Activated T-cell treated with anti-CD3 and anti-CD28 coated beads for 4 hours (primary cell): ENCODE data around the gene TRAPPC2.

Experiments used
- DNase-seq: peaks from one replicate; pipeline ENCODE4 v3.0.0-alpha.2; 2020

The TRAPPC2 gene

DNA sequence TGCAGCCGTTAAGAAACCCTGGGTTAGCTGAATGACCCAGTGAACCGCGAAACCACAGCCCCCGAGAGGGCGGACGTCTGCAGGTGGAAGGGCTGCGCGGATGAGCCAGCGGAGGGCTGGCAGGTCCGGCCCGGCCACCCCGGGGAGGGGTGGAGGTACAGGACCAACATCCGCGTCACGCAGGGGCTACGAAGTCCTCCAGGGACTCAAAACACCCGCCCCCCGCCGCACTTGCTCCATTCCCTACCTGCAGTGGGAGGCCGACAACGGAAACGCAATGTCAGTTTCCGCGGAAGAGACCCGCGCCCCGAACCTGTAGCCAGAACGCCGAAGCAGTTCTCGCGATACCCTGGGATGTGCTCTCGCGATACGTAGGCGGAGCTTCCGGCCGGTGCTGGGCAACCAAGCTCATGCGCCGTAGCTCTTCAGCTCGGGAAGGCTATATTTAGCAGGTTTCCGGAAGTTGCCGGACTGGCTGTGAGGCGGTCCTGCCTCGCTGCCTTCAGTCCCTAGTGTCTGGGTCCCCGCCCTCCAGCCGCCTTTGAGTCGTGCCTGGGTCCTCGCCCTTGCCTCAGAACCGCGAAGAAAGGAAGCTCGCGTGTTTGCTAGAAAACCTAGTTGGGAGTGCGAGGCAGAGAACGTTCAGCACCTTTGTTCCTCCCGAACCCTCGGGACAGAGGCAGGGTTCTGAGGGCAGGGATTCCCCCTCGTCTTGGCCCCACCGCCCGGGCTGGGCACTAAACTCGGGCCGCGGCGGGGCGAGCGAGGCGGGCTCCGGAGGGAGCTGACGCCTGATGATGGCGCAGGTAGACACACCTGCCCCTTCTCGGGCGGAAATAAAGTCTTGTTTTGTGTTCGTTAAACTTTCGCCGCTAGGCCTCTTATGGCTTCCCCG, at the start of gene TRAPPC2, which contains the start of gene OFD1:
TRAPPC2 (minus strand) TSS at position 343 of the 895 bp plus-strand sequence. CDS start 14,657 bp downstream, outside the sequence.
OFD1 (plus strand) TSS at position 471 of the 895 bp plus-strand sequence; CDS start at position 795, 324 bp downstream.
- DNase-seq, result peak; percentile 75

GRCh38 chrX:13780868-13781427, 46.5 kb upstream of the TRAPPC2 start:
- no peak for DNase-seq

DNA sequence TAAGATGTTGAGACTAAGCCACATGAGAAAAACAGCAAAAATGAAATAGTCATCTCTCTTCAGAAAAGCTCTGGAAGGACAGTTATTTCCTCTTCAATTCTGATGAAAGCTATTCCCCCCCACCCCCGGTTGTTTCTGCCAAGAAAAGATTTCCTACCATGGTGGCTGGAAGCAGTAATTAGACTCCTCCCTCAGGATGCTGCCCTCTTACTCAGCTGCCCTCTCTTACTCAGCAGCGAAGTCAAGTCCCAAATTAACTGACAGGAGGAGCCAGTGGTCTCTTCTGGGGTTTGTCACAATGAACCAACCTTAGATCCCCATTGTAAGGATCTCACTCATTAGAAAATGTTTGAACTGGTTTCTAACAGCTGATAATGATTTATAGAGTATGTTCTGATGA, 44.5 kb upstream of the TRAPPC2 start:
- no peak for DNase-seq

DNA sequence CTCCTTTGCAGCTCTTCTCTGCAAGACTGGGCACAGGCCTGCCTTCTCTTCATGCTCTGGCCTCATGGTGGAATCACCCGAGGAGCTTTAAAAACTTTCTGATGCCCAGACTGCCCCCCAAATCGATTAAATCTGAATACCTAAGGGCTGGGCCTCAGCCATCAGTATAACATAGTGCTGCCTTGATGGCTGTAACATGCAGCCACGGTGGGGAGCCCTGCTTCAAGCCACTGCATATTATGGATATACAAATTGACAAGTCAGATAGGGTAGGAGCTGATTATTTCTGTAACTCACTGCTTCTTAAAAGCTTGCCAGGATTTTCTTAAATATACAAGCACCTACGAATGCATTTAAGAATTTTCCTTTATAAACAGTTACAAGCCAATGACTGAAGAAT, 42.0 kb upstream of the TRAPPC2 start:
- no peak for DNase-seq

DNA sequence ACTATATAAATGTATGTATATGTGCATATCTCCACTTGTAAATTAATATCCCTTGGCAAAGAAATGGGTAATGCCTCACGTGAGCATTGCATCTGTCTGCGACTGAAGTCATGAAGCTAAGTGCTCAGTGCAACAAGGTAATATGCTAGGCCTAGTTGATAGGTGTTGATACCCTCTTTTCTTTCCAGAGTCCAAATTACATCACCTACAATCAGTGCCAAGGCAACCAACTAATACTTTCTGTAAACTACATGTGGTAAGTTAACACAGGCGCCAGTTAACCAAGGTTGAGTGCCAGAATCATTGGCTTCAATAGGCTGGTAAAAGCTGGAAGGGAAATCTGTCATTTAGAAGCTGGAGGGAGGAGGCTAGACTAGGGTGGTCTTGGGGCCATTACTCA, 41.4 kb upstream of the TRAPPC2 start:
- DNase-seq, result no peak

DNA sequence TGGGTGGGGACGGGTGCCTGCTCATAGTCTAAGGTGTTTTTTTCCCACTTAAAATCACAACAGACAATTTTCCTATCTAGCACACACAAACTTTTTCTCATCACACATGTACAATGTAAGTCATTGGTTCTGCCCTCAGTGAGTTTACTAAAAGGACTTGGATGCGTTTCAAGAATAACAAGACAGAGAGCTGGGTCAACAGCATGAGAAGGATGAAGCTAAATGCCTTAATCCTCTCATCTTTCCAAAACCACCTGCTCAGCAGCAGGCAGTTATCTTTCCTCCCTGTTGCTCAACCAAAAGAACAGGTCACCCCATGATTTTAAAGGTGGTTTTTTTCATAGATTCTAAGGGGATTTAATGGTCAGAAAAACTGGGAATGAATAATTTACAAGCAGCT, 40.3 kb upstream of the TRAPPC2 start:
- DNase-seq, result no peak

DNA sequence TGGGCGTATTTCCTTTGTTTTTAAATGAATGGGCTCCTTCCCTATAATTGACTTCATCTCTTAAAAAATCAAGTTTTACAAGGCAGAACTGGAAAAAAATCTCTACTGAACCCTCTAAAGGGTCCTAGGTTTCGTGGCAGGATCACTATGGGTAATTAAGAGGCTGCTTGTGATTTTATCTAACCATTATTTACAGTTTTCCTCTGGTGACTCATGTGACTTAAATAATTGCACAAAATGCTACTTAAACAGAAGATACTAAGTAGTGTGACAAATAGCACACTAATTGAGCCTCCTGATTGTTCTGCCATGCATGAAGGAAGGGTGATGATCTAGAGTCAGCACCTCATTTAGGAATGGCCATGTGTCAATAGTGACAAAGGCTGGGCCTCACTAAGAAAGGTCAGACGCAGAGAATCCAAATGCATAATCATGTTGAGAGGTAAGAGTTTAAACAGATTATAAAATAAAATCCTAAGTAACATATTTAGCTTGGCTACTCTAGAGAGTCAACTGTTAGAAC, 35.7 kb upstream of the TRAPPC2 start:
- no peak for DNase-seq

- no peak for DNase-seq
These were observed 34.5 kb upstream of the TRAPPC2 start for GRCh38 chrX:13768939-13769338.

- no peak for DNase-seq
These were observed 30.3 kb upstream of the TRAPPC2 start for GRCh38 chrX:13764765-13765164.

DNA sequence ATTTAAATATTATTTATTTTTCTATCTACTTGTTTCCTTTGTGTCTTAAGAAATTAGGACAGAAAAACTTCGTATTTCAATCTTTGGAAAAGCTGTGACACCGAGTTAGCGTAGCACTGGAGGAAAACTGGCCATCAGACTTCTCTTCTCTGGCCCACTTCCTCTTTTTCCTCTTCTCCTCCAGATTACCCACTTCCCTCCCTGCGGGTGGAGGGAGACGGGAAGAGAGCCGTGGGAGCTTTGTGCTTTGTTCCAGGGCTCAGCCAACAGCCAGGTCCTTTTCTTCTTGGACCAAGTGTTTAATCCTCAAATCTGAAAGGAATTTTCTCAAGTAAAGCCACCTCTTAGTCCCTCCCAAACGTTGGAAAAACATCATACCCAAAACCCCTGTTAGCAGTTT, 29.9 kb upstream of the TRAPPC2 start:
- no peak for DNase-seq

GRCh38 chrX:13763489-13763888, 29.1 kb upstream of the TRAPPC2 start:
- DNase-seq, result no peak

- no peak for DNase-seq
These were observed 27.4 kb upstream of the TRAPPC2 start for GRCh38 chrX:13761606-13762414.

GRCh38 chrX:13760426-13760825, 26.0 kb upstream of the TRAPPC2 start:
- no peak for DNase-seq

- DNase-seq, result no peak
These were observed 24.8 kb upstream of the TRAPPC2 start for GRCh38 chrX:13759152-13759718.

DNA sequence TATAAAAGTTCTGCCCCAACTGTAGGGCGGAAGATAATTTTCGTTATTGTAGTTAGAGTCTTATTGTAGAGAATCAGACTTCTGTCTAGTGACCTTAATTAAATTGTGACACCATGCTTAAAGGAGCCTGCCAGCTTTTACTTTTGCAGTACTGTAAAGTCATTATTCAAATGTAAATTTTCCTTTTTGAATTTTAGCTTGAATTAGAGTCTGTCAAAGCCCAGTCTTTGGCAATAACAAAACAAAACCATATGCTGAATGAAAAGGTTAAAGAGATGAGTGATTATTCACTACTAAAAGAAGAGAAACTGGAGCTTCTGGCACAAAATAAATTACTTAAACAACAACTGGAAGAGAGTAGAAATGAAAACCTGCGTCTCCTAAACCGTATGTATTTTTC, 22.0 kb upstream of the TRAPPC2 start:
- DNase-seq, result no peak

GRCh38 chrX:13755254-13755653, 20.8 kb upstream of the TRAPPC2 start:
- DNase-seq, result no peak

DNA sequence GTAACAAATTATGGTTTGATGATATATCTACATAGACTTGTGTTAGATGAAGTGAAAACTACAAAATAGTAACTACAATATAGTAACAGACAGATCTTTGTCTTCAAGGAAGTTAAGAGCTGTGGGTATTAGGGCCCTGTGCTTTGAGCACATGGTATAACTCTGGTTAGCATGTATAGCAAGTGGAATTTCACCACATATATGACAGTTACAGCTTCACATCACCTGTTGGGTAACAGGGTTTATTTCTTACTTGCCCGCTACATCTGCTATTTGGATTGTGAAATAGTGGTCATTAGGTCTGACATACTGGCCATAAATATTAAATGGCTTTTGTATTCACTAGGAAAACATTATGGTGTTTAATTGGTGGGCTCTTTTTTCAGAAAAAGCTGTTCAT, 20.3 kb upstream of the TRAPPC2 start:
- DNase-seq, result no peak

- DNase-seq, result no peak
These were observed 18.2 kb upstream of the TRAPPC2 start for GRCh38 chrX:13752646-13753045.

DNA sequence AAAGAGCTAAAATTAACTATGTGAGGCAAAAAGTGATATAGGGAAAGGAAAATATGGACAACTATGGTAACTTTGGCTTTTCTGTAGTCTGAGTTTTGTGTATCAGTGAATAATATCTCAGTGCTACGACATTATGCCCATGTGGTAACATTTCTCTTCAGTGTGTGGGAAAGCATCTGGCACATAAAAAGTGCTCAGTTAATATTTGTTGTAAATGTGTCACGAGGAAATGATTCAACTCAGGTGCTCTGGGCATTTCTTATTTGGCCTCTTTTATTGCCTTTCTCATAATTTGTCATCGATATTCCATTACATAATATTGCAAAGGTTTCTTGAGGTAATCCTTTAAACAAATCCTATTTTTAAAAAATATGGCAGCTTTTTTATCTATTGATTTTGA, 17.7 kb upstream of the TRAPPC2 start:
- DNase-seq, result no peak

GRCh38 chrX:13750812-13751211, 16.4 kb upstream of the TRAPPC2 start:
- DNase-seq, result no peak

GRCh38 chrX:13750204-13750603, 15.8 kb upstream of the TRAPPC2 start:
- DNase-seq, result no peak

GRCh38 chrX:13748486-13748885, 14.1 kb upstream of the TRAPPC2 start:
- no peak for DNase-seq

GRCh38 chrX:13747836-13748235, 13.4 kb upstream of the TRAPPC2 start:
- DNase-seq, result peak; percentile 4
